Osteoblast (primary cell): ENCODE measurements around the gene SPIRE1. TPM values are rescaled to one million over a fixed set of nuclear protein-coding genes. Genes with fewer than 3 reads are reported as not detected.

Experiments
- DNase-seq: peaks from one replicate; pipeline ENCODE4 v3.0.0; 2011; ENCODE audit warnings: low spot score, mixed read lengths; ENCODE audit not compliant: insufficient read length; ENCODE audit errors: missing footprints
- H2AFZ ChIP-seq: 2 replicates; pipeline ENCODE4 v1.6.0; 2011; ENCODE audit warnings: mild to moderate bottlenecking, low read length
- H3K27ac ChIP-seq: 2 replicates; pipeline ENCODE4 v1.5.1; 2011; ENCODE audit warnings: mild to moderate bottlenecking, low read depth, low read length, moderate library complexity
- H3K27me3 ChIP-seq: 2 replicates; pipeline ENCODE4 v1.6.0; 2012; ENCODE audit warnings: mild to moderate bottlenecking, control low read depth, inconsistent platforms, low read length, moderate library complexity; ENCODE audit not compliant: insufficient read depth
- H3K36me3 ChIP-seq: 2 replicates; pipeline ENCODE4 v1.5.1; 2011; ENCODE audit warnings: mild to moderate bottlenecking, low read length, control low read depth, moderate library complexity; ENCODE audit not compliant: insufficient read depth
- H3K4me1 ChIP-seq: 2 replicates; pipeline ENCODE4 v1.5.1; 2011; ENCODE audit warnings: mild to moderate bottlenecking, low read length, control low read depth, moderate library complexity; ENCODE audit not compliant: insufficient read depth
- H3K4me2 ChIP-seq: 2 replicates; pipeline ENCODE4 v1.6.0; 2011; ENCODE audit warnings: mild to moderate bottlenecking, low read length; ENCODE audit not compliant: insufficient read depth
- H3K4me3 ChIP-seq: fragments of 200-600 bp; sonication (generic); 3 replicates; pipeline ENCODE4 v1.5.1; 2012; ENCODE audit warnings: mild to moderate bottlenecking, low read length, inconsistent platforms; ENCODE audit not compliant: insufficient read depth
- H3K79me2 ChIP-seq: 2 replicates; pipeline ENCODE4 v1.6.0; 2012; ENCODE audit warnings: mild to moderate bottlenecking, low read length, control low read depth, inconsistent platforms; ENCODE audit not compliant: insufficient read depth
- H3K9me3 ChIP-seq: 2 replicates; pipeline ENCODE4 v1.5.1; 2011; ENCODE audit warnings: low read depth, low read length, control low read depth
- H4K20me1 ChIP-seq: 2 replicates; pipeline ENCODE4 v1.6.0; 2012; ENCODE audit warnings: mild to moderate bottlenecking, low read length, control low read depth; ENCODE audit not compliant: insufficient read depth
- CTCF ChIP-seq: IDR thresholded peaks from 2 replicates; pipeline ENCODE4 v1.5.1; 2011; ENCODE audit warnings: mild to moderate bottlenecking, low read depth, low read length, moderate library complexity; ENCODE audit errors: extremely low read depth
- total RNA-seq: library from RNA; depleted of rRNA; stranded (reverse); fragments of >200 nt; gene quantifications from 2 replicates; pipeline ENCODE4 v1.2.3, GENCODE V29; 2012

SPIRE1 gene
- total RNA-seq, 1 donor: 64.4 TPM

DNA sequence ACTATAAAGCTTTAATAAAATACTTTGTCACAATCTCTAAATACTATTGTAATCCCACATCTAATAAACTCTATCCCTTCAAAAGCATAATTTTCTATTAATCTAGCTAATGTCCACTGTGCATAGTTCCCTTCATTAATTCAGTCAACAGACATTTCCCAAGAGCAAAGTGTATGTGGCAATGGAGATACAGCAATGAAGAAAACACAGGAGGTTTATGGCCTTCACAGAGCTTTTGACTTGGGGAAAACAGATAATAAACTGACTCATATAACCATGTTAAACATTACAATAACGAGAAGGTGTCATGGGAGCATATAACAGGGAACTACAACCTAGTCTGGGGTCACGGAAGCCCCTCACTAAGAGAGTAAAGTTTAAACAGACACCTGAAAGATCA is 86.3 kb downstream of the SPIRE1 start:
- Histone ChIP-seq H3K4me3 (no peak overlapping the region), H3K4me2 (no peak overlapping the region), H2AFZ (no peak overlapping the region), H3K79me2 (peaks cover 81% of the 10 kb centered on the region), H3K27me3 (no peaks in the 10 kb centered on the region), H3K36me3 (no peaks in the 10 kb centered on the region), H3K27ac (no peak overlapping the region), H4K20me1 (peaks cover 35% of the 10 kb centered on the region), H3K4me1 (peaks cover 18% of the 10 kb centered on the region), H3K9me3 (no peaks in the 10 kb centered on the region)
- no peak for DNase-seq
- no peak for TF ChIP-seq CTCF

GRCh38 chr18:12569791-12570190 is 88.1 kb downstream of the SPIRE1 start:
- peaks cover 10% of the 10 kb centered on the region for H3K4me1 ChIP-seq
- H3K9me3 ChIP-seq: no peaks in the 10 kb centered on the region
- no peaks in the 10 kb centered on the region for H3K36me3 ChIP-seq
- H2AFZ ChIP-seq: no peak overlapping the region
- H3K79me2 ChIP-seq: peaks cover 86% of the 10 kb centered on the region
- no peak for DNase-seq
- no peak overlapping the region for H3K4me3 ChIP-seq
- H3K27me3 ChIP-seq: no peaks in the 10 kb centered on the region
- H4K20me1 ChIP-seq: peaks cover 25% of the 10 kb centered on the region
- TF ChIP-seq CTCF: no peak
- H3K4me2 ChIP-seq: no peak overlapping the region
- H3K27ac ChIP-seq: no peak overlapping the region

GRCh38 chr18:12567849-12568248 is 90.1 kb downstream of the SPIRE1 start:
- Histone ChIP-seq H2AFZ (no peak overlapping the region), H3K4me1 (peaks cover 6% of the 10 kb centered on the region), H3K4me3 (no peak overlapping the region), H3K27me3 (no peaks in the 10 kb centered on the region), H3K9me3 (no peaks in the 10 kb centered on the region), H3K36me3 (no peaks in the 10 kb centered on the region), H3K79me2 (peaks cover 88% of the 10 kb centered on the region), H3K27ac (no peak overlapping the region), H3K4me2 (no peak overlapping the region), H4K20me1 (peaks cover 30% of the 10 kb centered on the region)
- TF ChIP-seq CTCF: no peak
- no peak for DNase-seq

GRCh38 chr18:12564861-12565260 is 93.0 kb downstream of the SPIRE1 start:
- TF ChIP-seq CTCF: no peak
- Histone ChIP-seq H3K27ac (no peak overlapping the region), H3K9me3 (no peaks in the 10 kb centered on the region), H3K36me3 (no peaks in the 10 kb centered on the region), H3K79me2 (peaks cover 81% of the 10 kb centered on the region), H3K4me1 (peaks cover 6% of the 10 kb centered on the region), H3K4me3 (no peak overlapping the region), H2AFZ (no peak overlapping the region), H3K27me3 (no peaks in the 10 kb centered on the region), H4K20me1 (peaks cover 22% of the 10 kb centered on the region), H3K4me2 (no peak overlapping the region)
- DNase-seq: no peak
